Stimulated activated CD8-positive, alpha-beta memory T cell treated with anti-CD3 and anti-CD28 coated beads, Interleukin-15, amount 100 ng/mL, for 24 hours (primary cell): ENCODE measurements around the gene PPP1R2.

Experiments
- DNase-seq: peaks from one replicate; pipeline ENCODE4 v3.0.0-alpha.2; 2020; ENCODE audit warnings: low read depth

PPP1R2 gene

DNA sequence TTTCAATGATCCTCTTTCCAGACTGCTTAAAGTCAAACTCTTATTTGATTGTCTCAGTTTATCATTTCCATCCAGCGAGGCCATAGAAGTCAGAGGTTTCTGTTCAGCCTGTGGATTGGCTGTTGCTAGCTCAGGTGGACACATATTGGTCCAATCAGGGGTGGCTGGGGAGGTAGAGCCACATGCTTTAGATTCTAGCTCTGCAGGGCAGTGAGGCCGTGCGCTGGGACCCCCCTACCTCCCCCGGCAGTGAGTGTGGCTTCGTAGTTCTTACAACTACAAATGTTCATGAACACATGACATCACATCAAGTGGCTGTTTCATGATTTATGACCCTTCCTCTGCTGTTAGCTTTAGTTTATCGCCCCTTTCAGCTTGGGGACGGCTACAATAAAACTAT, 22.6 kb upstream of the PPP1R2 start:
- DNase-seq, result no peak

DNA sequence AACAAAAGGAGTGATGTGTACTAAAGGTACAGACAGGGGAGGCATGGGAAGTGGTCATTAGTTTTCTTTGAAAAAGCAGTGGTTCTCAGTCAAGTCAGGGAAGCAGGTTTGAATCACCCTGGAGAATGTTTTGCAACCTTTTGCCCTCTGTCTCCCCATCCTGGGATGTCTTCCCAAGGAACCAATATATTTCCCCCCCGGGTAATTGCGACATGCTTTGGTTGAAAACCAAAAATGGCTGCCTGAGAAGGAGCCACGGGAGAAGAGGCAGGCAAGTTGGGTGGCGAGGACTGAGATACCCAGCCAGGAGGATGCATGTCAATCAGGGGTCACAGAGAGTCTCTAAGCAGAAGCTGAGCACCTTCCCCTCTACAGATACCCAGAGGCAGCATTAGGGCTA, 20.2 kb upstream of the PPP1R2 start:
- DNase-seq, result no peak

DNA sequence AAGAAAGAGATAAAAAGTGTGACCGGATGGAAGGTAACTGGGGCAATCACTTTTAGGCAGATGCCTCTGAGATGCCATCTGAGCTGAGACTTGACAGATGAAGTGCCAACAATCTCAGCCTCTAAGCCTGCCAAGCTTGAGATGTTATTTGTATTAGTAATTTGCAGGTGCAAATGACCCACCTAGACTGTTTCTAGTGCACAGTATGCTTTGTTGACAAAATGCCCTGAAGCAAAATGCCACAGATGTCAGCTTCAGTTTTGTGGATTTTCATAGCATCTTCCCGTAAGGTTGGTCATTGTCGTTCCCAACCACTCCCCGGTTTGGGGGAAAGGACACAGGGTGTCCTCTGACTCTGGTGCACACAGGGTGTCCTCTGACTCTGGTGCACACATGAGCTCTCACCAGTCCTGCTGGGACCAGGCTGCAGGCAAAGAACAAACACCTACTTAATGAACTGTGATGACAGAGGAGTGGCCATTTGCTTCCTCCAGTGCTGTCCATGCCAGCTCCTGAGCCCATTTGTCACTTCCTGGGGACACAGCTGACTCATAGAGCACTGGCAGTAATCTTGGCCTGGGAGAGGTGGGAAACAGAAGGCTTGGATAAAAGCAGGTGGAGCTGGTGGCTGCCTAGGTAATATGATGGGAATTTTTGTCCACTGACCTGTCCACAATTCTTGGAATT, 16.7 kb upstream of the PPP1R2 start:
- DNase-seq, result no peak

DNA sequence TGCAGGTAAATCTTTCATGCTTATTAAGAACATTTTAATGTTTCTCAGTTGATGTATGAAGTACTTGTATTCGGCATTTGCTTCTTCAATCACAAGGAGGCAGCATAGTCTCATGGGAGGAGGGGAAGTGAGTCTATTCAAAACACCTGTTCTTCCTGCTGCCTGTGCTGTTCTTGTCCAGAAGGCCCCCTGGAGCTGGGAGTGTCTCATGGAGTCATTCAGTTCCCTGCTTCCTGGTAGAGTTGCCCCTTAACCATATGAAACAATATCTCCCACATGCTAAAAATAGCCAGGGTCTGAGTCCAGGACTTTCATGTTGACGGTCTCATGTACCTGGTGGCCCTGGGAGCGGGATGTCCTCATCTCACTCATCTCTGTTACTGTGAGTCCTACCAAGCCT, 15.5 kb upstream of the PPP1R2 start:
- no peak for DNase-seq

DNA sequence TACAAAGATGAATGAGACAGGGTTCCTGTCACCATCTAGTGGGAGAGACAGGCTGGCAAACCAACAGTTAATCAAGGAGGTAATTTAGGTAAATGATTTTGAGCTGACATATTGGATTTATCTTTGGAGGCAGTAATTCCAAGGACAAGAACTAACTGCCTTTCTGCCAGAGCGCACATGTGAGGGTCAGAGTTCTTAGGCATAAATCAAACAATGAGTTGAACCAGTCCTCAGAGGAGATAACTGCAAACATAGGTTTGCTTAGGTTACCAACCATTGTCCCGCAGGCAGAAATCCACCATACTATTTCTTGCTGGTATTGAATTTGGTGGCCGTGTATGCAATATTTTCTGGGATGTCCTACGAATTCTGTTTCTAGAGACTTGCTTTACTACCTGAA, 14.2 kb upstream of the PPP1R2 start:
- DNase-seq, result no peak

DNA sequence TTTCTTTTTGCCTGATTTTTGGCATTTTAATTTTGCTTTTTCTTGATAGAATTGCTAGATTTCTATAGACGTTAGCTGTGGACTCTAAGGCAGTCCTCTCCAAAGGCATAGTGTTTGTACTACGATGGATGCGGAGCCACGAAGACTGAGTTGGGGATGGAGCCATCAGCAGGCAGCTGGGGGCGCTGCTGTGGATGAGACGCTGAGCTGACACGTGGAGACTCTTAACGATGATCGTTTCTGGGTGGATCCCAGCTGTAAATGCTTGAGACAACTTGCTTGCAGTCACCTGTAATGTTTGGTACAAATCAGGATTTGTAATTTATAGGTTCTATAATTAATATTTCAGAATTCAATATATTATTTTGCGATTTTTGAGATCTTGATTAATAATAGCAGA, 13.3 kb upstream of the PPP1R2 start:
- no peak for DNase-seq

DNA sequence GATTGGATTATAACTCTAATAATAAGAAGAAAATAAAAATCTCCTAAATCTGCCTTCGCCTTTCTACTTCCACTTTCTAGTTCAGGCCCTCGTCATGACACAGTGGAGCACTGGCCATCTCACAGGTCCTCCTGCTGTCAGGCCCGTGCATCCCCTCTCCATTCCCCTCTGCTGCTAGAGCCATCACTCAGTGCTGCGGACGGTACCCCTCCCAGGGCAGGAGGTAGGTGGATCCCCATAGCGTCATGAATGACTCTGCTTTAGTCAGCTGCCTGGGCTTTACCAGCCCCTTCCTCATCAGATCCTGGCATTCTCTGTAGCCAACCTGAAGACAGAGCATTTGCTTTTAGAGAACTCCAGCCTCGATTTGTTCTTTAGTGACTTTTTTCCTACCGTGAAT, 12.0 kb upstream of the PPP1R2 start:
- DNase-seq, result no peak

DNA sequence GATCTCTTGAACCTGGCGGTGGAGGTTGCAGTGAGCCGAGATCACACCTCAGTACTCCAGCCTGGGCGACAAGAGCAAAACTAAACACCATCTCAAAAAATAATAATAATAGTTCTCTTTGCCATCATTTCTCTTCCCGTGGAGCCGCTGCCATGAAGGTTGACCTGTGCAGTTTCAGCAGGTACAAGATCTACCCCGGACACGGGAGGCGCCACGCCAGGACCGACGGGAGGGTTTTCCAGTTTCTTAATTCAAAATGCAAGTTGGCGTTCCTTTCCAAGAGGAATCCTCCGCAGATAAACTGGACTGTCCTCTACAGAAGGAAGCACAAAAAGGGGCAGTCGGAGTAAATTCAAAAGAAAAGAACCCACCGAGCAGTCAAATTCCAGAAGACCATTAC, 11.3 kb upstream of the PPP1R2 start:
- DNase-seq, result no peak

DNA sequence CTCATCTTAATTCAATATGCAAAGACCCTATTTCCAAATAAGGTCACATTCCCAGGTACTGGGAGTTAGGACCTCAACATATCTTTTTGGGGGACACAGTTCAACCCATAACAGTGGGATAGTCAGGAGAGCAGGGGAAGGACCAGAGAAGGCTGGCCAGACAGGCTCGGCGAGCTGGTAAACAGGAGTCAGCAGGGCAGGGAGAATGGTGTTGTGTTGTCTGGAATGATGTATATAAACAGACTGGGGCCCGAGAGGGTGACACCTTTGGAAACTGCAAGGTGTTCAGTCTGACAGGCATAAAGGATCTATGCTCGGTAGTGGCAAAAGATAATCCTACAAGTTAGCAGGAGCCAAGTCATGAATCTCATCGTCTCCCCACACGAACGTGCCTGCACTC, 10.1 kb upstream of the PPP1R2 start:
- DNase-seq, result no peak

DNA sequence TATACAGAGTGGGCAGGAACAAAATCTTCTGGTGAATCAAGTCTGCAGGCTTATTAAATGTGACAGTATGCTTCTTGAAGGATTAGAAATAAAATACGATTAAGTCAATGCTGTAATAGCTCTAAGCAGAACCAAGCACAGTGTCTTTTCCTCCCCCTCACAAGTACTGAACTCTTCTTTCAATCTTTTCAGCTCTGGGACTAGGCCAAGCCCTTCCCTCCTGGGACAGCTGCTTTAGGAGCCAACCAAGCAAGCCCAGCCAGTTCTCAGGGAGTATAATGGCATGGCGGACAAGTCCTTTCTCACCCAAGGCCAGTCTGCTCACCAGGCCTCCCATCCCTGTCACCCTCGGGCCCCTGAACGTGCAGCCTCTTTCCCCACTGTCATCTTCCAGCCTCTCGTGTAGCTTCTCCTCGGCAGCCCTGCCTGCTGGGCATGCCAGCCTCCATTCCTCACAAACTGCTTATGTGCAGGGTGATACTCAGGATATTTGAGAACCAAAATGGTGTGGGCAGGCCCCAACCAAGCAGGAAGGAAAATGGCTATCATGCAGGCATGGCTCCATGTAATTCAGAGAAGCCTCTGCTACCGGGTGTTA, 8.4 kb upstream of the PPP1R2 start:
- DNase-seq, result no peak

DNA sequence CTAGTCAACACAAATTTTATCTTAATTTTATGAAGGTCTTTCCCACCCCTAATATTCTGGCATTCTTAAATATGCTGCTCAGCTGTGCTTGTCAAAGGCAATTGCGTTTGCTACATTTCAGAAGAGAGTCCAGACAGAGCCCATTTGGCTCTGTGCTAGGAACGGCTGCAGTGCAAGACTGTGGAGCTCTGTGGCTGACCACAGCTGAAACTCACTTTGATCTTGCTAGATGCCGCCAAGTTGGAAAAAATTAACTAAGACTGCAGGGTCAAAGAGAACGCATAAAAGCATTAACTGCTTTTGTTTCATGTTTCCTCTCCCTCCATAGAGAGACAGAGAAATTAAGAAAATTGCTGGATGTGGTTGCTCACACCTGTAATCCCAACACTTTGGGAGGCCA, 7.6 kb upstream of the PPP1R2 start:
- DNase-seq, result no peak

DNA sequence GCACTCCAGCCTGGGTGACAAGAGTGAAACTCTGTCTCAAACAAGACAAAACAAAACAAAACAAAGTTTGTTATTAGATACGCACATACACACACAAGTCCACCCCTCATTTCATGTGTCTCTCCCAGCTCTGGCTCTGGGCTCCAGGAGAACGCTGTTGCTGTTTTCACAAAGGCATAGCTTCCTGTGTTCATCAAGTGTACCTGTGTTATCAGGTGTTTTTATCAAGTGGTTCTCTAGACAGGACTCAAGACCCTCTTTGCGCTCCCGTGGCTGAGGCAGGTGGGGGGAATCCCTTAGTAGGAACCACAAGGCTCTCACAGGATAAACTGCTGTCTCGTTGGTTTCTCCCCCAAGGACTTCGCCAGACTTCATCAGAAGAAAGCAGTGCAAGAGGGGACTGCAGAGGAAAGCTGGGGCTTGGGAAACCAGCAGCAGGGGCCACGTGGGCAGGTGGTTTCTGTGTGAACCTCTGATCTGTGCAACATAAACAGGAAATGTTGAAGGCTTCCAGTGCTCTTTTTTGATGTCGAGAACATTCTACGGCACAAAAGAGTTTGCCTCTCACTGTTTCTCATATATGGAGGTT, 6.9 kb upstream of the PPP1R2 start:
- DNase-seq, result peak; percentile 32

DNA sequence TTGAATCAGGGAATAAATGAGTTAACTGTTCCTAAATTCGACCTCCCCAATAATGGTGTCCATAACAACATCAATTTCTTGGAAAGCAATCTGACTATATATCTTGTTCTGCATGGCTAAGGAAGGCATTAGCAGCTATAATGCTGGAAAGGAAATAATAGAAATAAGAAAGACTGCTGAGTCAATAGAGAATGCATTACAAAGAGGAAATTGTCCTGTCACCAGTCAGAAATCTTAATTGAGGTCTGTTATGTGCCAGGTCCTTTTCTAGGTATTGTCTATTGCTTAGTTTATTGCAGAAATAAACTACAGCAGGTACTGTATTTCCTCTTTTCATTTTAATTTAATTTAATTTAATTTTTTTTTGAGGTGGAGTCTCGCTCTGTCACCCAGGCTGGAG, 5.9 kb upstream of the PPP1R2 start:
- no peak for DNase-seq

DNA sequence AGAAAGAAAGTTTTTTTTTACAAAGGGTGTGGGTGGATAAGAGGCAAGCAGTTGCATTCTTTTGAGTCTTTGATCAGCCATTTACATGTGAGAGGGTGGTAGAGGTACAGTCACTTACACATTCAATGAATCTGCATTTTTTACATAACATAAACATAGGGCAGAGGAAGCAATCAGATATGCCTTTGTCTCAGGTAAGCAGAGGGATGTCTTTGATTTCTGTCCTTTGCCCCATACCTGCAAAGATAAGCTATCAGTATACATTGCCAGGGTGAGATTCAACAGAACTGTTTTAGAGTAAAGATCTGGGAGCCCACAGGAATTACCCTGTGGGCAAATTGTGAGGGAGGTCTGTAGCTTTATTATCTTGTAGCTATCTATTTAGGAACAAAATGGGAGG, 5.4 kb upstream of the PPP1R2 start:
- no peak for DNase-seq

DNA sequence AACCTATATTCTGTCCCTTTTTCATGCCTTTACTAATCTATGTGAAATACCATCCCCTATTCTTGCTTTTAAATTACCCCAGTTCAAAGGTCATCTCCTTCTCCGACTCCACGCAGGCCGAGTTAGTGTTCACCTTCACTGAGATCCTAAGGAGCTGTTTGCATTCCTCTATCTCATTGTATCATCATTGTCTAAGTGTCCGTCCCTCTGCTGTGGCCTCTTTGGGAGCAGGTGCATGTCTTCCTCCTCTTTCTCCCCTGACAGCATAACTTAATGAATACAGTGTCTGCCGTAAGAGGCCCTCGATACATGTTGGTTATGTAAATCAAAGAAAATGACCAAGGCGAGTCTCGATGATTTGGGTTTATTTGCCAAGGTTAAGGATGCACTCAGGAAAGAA, 4.9 kb upstream of the PPP1R2 start:
- DNase-seq, result no peak

DNA sequence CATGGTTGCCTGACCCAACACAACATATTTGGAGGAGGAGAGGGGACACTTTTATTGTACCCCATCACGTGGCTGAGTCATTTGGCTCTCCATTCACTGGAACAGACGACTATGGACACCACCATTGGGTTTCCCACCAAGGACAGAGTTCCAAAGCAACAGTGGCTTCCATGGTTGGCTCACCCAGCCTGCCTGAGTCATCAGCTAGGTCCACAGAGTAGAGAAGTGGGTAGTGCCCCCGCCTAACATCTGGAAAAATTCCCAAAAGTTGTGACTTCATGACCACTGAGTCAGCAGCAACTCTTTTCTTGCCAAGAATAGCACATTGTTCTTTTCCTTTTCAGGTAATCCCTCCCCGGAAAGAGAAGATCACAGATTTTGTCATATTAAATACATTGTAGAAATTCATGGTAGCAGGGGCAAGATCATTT, 3.0 kb upstream of the PPP1R2 start:
- no peak for DNase-seq

DNA sequence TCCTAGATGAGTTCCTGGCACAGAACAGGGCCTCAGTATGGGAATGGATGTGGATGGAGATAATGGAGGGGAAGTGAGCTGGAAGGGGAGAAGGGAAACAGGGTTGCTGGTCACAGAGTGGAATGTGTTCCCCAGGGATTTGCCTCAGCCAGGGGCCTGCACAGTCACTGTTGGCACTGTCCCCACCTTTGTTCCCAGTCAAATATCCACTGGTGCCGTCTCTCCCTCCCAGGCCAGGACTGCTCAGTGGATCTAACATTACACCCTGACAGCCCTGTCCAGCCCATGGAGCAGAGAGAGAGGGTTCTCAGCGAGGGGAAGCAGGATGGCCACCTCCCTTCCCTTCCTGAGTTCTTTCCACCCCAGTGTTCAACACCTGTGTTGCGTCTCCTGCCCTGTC, 1.5 kb upstream of the PPP1R2 start:
- DNase-seq, result no peak

DNA sequence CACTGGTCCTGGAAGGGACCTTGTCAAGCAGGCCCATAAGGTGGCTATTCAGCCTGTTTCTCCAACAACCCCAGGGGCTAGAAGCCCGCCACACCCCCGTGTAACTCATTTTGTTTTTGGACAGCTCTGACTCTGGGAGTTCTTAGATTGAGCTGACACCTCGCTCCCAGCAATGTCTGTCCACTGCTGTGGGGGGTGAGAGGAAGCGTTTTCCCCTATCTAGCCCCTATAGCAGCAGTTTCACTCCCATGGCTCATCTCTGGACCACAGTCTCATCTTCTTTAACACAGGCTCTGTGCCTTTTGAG, 1.1 kb upstream of the PPP1R2 start:
- no peak for DNase-seq

DNA sequence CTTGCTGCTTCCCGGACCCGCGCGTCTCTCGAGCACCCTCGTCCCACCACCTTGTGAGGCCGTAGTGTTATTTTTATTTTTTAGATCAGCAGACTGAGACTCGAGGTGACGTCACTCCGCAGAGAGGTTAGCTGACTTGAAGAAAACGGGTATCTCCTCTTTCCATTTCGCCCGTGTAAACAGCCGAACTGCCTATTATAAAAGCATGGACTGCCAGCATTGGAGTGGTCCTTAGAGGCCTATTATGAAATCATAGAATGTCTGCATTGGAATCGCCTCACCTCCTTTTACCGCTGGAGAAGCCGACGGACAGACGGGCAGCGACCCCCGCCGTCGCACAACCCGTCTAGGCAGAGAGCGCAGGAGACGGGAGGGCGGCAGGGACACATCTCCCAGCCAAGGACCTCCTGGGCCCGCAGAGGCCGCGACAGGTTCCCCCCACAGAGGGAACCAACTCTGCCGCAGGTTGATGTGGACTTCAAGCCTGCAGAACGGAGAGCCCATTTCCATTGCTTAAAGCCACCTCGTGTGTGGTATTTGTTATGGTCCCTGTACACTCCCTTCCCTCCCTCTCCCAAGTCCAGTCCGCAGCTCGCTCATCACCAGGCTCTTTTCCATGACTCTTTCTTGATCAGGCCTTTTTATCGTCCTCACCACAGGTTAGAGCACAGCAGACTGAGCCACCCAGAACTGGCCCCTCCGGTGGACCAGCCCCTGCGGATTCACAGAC, 540 bp upstream of the PPP1R2 start:
- no peak for DNase-seq

DNA sequence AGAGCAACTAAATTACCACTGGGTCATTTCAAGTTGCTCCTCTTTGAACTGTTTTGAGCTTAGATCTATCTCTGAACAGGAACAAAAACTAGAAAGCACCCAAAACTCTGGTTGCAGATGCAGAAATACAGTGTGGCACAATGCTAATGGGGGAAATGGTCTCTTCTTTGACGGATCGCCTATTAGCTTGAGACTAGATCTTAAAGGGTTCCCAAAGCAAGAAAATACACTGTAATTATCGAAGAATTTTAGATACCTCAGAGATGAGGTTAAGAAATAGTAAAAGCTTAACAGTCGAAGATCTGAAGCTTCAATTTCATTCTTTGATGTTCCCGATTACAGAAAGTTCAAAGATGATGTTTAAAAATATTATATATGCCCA, 818 bp downstream of the PPP1R2 start:
- no peak for DNase-seq

DNA sequence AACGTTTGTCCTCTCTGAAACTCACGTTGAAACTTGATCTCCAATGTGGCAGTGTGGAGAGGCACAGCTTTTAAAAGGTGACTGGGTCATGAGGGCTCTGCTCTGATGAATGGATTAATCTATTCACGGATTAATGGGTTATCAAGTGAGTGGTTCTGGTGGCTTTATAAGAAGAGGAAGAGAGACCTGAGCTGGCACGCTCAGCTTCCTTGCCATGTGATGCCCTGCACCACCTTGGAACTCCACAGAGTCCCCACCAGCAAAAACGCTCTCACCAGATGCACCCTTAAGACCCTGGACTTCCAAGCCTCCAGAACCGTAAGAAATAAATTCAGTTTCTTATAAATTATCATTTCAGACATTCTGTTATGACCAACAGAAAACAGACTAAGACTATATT, 2.6 kb downstream of the PPP1R2 start:
- no peak for DNase-seq

DNA sequence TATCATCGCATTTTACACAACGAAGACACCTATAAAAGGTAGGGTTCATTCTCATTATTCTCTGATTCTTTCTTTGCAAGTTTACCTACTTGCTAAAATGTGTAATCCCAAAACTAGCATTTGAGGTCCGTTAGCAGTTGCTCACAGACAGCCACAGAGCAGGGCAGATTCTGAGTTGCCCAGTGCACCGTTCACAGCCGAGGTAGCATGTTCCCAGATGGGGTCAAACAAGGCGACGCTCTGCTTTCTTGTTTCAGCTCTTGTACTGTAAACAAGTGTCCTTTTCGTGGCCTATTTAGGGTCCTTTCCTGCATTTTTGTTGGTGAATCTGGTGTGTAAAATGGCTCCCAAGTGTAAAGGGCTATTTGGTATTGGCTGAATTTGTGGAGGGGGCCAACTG, 3.1 kb downstream of the PPP1R2 start:
- no peak for DNase-seq

DNA sequence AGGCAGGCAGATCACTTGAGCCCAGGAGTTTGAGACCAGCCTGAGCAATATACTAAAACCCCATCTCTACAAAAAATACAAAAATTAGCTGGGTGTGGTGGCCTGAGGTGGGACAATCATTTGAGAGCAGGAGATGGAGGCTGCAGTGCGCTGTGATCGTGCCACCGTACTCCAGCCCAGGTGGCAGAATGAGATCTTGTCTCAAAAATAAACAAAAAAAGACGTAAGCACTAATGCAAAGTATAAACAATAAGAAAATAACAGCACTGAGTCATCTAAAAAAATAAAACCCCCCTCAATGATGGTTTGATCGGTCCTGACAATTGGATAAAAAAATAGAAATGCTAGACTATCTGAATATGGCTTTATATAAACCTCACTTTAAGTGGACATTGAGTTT, 3.6 kb downstream of the PPP1R2 start:
- DNase-seq, result no peak

DNA sequence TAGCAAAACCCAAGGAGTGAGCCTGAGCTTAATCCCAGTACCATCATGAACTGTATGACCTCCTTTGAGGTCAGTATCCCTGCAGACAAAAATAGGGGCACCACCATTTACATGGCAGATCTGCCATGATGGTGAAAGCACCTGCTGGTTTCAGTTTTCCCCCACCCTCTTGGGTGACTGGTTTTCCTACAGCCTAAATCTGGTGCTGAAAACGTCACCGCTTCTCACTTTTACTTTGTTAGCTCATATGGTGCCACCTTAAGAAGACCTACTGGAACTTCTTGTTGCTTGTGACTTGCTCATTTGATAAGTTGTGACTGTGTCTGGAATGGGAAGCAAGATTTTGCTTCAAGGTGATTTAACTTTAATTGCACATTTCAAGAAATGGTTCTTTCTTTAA, 5.1 kb downstream of the PPP1R2 start:
- DNase-seq, result no peak
